Activated naive CD4-positive, alpha-beta T cell treated with anti-CD3 and anti-CD28 coated beads, Interleukin-2, amount 50 U/mL, for 72 hours (primary cell): ENCODE results near the gene SERPINH1. TPM values are rescaled to one million over a fixed set of nuclear protein-coding genes. Genes with fewer than 3 reads are reported as not detected.

ENCODE experiments used
- ATAC-seq, 2 donors: fragments of 150-1000 bp; cut with Tn5 transposase; 2 replicates each; pipeline ENCODE4 v1.10.0; 2021; ENCODE audit warnings: mild to moderate bottlenecking in 2 of 2, moderate library complexity in 2 of 2
- DNase-seq, 2 donors: peaks; one replicate each; pipeline ENCODE4 v3.0.0; 2021 to 2022; ENCODE audit warnings: low spot score in 2 of 2
- H3K27ac Mint-ChIP-seq, 2 donors: one replicate each; pipeline ENCODE4 v1.8.0; 2022; ENCODE audit warnings: mild to moderate bottlenecking in 2 of 2, mixed read lengths in 2 of 2
- H3K36me3 Mint-ChIP-seq, 2 donors: one replicate each; pipeline ENCODE4 v1.8.0; 2022; ENCODE audit warnings: mixed read lengths in 2 of 2
- H3K9me3 Mint-ChIP-seq, 2 donors: one replicate each; pipeline ENCODE4 v1.8.0; 2022; ENCODE audit warnings: mixed read lengths in 2 of 2
- total RNA-seq, 2 donors: library from RNA; stranded (reverse); gene quantifications; one replicate each; pipeline ENCODE4 v1.2.3, GENCODE V29; 2022

Gene SERPINH1
- 10 to 100 TPM in 1 of 2 donors, 1 to 10 TPM in 1; 8.2 to 24.5 TPM for total RNA-seq

DNA sequence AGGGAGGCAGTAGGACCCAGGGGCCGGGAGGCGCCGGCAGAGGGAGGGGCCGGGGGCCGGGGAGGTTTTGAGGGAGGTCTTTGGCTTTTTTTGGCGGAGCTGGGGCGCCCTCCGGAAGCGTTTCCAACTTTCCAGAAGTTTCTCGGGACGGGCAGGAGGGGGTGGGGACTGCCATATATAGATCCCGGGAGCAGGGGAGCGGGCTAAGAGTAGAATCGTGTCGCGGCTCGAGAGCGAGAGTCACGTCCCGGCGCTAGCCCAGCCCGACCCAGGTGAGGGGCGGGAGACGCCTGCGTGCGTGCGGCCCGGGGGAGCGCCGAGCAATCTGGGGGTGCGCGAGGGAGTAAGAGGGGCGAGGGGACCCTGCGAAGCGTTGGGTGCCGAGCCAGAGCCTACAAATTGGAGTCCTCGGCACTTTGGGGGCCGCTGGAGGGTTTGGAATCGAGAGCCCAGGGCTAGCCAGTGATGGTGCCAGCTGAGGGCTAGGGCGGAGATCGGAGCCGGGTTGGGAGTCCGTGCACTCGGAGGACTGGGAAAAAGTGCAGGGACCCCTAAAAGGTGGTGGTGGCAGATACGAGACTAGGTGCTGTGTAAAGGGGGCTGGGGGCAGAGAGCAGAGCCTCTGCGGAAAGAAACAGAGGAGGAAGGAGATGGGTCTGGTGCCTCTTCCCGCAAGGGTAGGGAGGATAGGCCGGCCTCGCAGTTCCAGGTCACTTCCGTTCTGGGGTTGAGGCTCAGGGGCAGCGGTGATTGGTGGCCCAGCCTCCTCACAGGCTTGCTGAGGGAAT, at the start of gene SERPINH1:
Gene SERPINH1, plus strand, starts transcription at position 206 of the 788 bp plus-strand sequence. CDS start 4,097 bp downstream, outside the sequence.
- Mint-ChIP-seq H3K9me3 (no peaks in the 10 kb centered on the region), H3K36me3 (peaks cover 0 to 8% of the 10 kb centered on the region in 2 donors), H3K27ac (peak within 1 kb of the TSS; percentile 93 to 99)
- DNase-seq (peak; percentile 72 to 84), ATAC-seq (peak; percentile 92 to 98)

DNA sequence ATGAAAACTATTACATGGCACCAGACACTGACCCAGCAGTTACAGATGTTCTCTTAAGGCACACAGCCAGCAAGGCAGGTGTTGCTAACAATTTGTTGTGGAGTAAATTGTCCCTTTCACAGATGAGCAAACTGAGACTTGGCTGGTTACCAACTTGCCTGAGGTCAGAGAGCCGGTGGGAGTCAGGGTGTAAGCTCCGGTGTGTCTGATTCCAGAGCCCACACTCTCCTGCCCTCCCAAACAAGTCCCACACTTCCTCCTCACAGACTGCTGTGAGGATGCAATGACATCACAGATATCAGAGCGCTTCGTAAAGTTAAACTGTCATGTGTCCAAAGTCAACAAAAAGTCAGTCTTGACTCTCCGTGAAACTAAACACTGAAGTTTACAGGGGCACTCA, 48.8 kb upstream of the SERPINH1 start:
- DNase-seq (no peak), ATAC-seq (no peak)
- peak overlapping the region in 1 of 2 donors; percentile 24 for H3K27ac Mint-ChIP-seq
- H3K36me3 Mint-ChIP-seq = no peaks in the 10 kb centered on the region
- H3K9me3 Mint-ChIP-seq = no peaks in the 10 kb centered on the region

DNA sequence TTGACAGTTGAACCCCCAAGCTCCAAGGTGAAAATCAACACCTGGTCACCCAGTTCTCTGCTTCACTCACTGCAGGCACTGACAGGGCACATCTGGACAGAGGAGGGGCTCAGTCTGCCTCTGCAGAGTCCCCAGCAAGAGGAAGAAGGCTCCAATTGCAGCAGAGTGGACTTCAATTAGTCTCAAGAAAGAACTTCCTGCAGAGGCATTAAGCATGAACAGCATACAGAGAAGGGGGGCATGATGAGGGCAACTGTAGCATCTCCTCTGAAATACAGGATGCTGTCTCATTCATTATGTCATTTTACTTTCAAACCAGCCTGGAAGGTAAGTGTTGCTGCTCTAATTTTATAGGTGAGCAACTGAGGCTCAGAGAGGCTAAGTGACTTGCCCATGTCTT, 47.5 kb upstream of the SERPINH1 start:
- DNase-seq (no peak), ATAC-seq (no peak)
- no peaks in the 10 kb centered on the region for H3K9me3 Mint-ChIP-seq
- H3K27ac Mint-ChIP-seq = no peak overlapping the region
- H3K36me3 Mint-ChIP-seq = no peaks in the 10 kb centered on the region

DNA sequence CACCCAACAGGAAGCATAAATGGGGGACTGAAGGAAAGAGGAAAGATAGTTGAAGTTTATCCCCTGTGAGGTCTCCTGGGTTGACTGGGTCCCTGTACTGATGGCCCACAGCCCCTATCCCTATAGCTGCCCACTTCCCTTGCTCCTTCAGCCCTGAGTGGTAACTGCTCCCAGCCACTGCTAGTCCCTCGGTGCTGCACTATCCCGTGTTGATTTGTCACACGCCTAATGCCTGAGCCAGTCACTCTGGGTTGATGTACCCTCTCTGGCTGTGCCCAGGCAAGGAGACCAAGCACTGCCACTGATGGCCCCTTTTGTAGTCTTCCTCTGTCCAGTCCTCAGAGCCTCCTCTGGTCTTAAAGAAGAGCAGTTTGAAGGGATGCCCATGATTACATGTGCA, 45.9 kb upstream of the SERPINH1 start:
- Mint-ChIP-seq H3K27ac (no peak overlapping the region), H3K9me3 (no peaks in the 10 kb centered on the region), H3K36me3 (no peaks in the 10 kb centered on the region)
- DNase-seq (no peak), ATAC-seq (no peak)

DNA sequence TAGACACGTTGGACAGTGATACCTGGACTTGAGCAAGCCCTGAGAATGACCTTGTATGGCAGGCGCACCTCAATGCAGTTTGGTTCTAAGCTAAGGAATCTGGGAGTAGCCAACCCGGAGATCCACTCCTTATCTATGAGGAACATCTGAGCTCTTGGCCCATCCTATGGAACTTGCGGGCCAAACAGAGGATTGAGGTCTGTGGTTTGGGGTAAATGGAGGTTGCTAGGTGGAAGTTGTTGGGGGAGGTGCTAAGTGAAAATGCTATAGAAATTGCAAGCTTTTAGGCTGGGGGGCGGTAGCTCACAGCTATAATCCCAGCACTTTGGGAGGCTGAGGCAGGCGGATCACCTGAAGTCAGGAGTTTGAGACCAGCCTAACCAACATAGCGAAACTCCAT, 45.2 kb upstream of the SERPINH1 start:
- no peaks in the 10 kb centered on the region for H3K9me3 Mint-ChIP-seq
- ATAC-seq = no peak
- DNase-seq = no peak
- no peak overlapping the region for H3K27ac Mint-ChIP-seq
- no peaks in the 10 kb centered on the region for H3K36me3 Mint-ChIP-seq

DNA sequence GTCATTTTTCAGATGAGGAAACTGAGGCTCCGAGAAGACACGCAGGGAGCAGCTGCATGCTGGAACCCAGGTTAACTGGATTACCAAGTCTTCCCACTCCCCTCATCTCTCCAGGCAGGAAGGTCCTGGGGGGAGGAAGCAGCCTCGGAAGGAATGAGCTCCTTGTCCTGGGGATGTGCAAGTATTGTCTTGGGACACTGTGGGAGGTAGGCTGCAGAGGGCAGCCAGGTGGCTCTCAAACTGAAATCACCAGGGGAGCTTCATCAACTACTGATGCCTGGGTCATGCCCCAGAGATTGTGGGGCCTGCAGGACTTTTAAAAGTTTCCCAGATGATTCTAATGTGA, 43.9 kb upstream of the SERPINH1 start:
- ATAC-seq = no peak
- DNase-seq = no peak

DNA sequence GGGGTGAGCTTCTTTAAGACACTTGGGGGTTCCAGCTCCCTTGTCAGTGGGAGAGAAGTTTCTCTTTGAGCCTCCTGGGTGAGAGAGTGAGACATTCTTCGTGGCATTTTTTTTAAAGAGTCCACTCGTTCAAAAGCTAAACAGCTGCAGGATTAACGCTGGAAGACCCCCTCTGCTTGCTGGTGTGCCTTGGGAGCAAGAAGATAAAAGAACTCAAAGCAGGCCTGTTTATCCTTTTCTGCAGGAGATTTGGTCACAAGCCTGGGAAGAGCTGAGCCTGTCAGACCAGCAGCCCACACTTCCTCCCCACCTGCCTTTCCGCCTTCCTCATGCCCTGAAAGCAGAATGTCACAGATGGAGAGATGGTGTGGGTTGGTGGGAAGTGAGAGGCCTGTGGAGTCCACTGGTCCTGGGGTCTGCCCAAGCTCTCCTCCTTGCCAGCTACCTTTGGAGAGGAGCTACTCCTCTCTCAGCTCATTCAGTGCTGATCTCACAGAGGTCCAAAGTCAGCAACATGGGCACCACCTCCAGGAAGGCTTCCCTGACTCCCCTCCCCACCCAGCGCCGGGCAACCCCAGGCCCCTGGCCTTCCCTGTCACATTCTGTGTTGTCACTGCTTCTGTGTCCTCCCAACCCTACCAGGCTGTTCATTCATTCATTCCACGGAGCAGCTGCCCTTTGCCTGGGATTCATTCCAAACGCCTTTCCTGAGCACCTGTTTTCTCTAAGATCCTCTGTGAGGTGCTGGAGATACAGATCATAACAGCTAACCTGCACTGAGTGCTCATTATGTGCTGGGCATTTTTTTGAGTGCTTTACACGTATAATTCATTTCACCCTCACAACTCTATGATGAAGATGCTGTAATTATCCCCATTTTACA, 43.0 kb upstream of the SERPINH1 start:
- DNase-seq = no peak
- no peak for ATAC-seq
- no peaks in the 10 kb centered on the region for H3K9me3 Mint-ChIP-seq

More for the DNA sequence above, 43.9 kb upstream of the SERPINH1 start:
- Mint-ChIP-seq H3K27ac (no peak overlapping the region), H3K9me3 (no peaks in the 10 kb centered on the region), H3K36me3 (no peaks in the 10 kb centered on the region)

DNA sequence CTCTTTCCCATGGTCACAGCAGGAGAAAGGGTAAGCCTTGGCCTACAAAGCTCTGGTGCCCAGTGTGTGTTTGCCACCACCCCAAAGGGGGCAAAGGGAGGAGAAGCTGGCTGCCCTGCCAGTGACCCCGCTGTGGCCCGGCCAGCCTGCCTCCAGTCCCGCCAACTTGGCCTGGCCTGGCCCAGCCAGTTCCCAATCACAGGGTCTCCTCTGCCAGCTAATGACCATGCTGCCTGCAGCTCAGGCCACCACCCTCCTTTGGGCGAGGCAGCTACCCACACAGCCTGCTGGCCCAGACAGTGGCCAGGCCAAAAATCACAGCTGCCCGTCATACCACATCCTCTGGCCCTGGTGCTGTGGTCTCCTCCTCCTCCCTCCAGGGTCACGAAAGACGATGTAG, 41.4 kb upstream of the SERPINH1 start:
- DNase-seq (no peak), ATAC-seq (no peak)
- H3K27ac Mint-ChIP-seq = no peak overlapping the region
- no peaks in the 10 kb centered on the region for H3K9me3 Mint-ChIP-seq
- no peaks in the 10 kb centered on the region for H3K36me3 Mint-ChIP-seq

More for the DNA sequence above, 43.0 kb upstream of the SERPINH1 start:
- H3K27ac Mint-ChIP-seq = no peak overlapping the region
- H3K36me3 Mint-ChIP-seq = no peaks in the 10 kb centered on the region

DNA sequence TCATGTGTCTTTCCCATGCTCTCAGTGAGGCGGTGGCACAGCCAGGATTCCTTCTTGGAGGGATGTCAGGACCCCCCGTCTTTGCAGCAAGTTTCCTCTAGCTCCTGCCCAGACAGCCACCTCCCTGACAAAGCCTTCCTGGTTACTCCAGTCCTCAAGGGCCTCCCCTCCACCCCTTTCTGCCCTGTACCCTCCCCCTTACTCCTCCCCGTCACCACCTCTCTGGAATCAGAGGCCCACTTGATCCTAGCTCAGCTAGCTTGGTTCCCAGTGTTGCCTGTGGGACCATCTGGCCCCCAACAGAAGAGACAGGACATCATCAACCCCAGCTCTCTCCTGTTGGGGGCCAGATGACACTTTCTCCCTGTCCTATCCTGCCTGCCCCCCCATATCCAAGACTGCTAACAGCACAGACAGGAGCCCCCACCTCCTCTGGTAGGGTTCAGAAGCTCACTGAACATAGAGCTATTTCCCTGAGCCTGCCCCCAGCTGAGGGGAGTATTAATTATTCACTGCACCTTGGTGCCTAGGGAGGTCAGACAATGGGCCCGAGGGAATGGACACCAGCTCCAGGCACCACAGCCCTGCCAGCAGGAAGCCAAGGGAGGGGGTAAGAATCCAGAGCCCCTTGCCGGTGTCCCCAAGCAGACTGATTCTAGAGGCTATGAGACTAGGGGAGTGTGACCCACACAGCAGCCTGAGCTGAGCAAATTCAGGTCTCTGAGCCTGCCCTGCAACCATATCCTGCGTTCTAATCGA, 39.6 kb upstream of the SERPINH1 start:
- Mint-ChIP-seq H3K36me3 (no peaks in the 10 kb centered on the region), H3K27ac (no peak overlapping the region), H3K9me3 (no peaks in the 10 kb centered on the region)
- DNase-seq (no peak), ATAC-seq (no peak)

DNA sequence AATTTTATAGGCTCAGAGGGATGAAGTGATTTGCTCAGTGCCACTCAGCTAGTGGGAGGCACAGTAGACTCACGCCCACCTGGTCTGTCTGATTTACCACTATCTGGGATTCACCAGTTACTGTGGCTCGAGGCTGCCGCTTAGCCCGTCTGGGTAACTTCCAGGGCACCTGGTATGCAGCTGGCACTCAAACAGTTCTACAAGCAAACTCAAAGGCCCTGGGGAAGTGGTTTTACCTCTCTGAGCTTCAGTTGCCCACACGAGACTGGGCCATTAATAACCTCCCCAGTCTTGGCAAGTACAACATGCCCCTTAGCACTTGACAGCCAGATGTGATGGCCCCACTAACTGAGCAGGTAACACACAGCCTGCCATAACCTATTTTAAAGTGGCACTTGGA, 38.9 kb upstream of the SERPINH1 start:
- Mint-ChIP-seq H3K36me3 (no peaks in the 10 kb centered on the region), H3K9me3 (no peaks in the 10 kb centered on the region), H3K27ac (no peak overlapping the region)
- DNase-seq (no peak), ATAC-seq (no peak)

DNA sequence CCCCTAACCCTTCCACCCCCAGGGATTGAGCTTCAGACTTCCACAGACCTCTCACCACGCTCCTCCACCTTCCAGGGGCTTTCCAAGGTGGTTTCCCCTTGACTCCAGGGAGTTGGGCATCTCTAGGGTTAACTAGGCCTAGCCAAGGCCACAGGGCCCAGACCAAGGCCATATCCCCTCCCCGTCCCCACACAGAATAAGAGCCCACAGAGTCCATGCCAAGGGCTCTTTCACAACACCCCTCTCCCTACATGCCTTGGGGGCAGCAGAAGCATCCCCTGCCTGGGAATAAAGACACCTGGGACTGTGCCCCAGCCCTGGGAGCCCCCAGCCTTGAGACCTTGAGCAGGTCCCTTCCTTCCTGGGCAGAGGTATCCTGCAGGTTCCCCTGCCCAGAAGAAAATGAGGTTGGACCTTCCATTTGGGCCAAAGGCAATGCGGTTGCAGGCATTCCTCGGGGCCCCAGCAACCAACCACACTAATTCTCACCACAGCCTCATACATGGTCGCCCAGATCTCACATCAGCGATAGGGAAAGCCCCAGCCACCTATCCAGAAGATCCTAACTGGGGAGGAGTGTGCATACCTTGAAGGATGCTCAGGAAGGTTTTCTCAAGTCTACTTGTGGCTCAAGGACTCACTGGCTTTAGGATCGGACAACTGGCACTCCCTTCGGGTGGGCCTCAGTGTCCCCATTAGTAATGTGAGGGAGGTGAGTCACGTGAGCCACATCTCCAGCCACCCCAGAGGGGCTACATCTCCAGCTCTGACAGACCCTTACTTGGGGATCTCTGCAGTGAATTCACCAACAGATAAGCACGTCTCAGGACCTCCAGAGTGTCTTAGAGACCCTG, 38.0 kb upstream of the SERPINH1 start:
- Mint-ChIP-seq H3K36me3 (no peaks in the 10 kb centered on the region), H3K27ac (no peak overlapping the region), H3K9me3 (no peaks in the 10 kb centered on the region)
- no peak for DNase-seq
- no peak for ATAC-seq

DNA sequence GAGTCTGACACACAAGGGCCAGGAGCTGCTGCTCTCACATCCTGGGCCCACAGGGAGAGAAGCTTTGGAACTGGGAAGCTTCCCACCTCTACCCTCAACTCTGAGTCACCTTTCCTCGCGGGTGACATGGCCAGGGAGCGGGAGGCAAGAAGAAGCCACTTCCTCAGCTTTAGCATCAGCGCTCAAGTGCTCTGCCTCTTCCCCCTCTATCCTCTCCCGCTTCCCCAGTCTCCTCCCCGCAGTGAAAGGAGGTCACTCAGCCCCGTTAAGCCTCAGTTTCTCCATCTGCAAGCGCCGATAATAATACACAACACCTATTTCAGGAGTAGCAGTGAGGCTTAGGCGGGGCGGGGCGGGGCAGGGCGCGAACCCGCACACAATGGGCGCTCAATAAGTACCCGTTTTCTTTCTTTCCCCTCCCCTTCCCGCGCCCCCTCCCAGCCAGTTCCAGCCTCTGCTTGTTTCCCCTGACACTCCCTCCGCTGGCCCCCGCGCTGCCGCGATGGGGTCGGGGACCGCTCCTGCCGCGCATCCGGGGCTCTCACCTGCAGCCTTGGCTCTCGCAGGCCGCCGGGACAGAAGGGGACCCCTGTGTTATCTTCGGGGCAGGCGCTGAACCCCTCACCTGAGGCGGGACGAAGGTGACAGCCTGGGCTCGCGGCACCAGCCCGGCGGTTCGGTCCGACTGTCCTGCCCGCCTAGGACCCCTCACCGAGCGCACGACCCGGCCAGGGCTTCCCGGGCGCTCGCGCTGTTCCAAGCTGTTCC, 37.2 kb upstream of the SERPINH1 start:
- Mint-ChIP-seq H3K9me3 (no peaks in the 10 kb centered on the region), H3K36me3 (no peaks in the 10 kb centered on the region), H3K27ac (no peak overlapping the region)
- DNase-seq = peak; percentile 35 to 57
- ATAC-seq = peak in 1 of 2 donors; percentile 1

DNA sequence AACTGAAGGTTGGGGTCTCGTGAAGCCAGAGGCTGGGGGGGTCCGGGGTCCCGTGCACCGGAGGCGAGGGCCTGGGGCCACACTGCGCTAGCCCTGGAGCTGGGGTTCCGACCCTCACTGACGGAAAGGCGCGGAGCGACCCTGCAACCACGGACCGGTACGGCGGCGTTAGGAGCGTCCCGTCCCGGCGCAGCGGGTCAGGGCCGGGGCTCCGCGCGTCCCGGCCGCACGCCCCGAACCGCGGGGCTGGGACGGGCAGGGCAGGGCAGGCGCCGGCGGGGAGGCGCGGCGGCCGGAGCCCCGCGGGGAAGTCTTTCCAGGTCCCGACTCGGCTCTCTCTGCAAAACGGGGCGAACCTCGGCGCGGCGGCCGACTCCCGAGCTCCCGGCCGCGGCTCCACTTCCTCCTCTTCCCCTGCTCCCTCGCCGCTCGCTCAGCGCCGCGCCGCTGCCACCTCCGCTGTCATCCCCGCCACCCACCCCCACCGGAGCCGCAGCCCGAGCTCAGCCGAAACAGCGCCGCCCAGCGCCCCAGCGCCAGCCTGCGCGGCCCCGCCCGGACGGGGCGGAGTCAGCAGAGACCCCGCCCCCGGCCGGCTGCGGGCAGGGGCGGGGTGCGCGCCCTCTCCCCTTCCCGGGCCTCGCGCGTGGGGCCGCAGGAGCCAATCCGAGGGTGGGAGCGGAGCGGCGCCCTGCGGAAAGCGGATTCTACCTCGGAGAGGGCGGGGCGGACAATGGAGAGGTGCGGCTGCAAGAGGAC, 36.4 kb upstream of the SERPINH1 start, which contains the start of gene GDPD5:
Gene GDPD5, minus strand, starts transcription at position 509 of the 759 bp plus-strand sequence. CDS start 48,206 bp downstream, outside the sequence.
- peak; percentile 90 to 95 for ATAC-seq
- H3K27ac Mint-ChIP-seq = peak within 1 kb of the TSS; percentile 38 to 70
- peak; percentile 92 to 94 for DNase-seq
- H3K9me3 Mint-ChIP-seq = no peaks in the 10 kb centered on the region
- no peaks in the 10 kb centered on the region for H3K36me3 Mint-ChIP-seq

DNA sequence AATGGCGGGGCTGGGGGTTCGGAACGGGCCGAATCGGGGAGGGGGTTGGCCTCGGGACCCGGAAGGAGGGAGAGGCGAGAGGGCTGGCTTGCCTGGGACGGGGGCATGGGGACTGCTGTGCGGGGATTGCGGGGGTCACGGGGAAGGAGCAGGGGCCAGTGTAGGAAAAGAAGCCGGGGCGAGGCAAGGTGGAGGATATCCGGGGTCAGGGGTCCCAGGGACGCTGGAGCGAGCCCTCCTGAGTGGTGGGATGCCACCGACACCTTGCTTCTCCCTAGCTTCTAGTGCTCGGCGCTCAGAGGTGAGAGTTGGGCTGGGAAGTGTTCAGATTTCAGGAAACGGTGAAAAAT, 35.9 kb upstream of the SERPINH1 start:
- H3K27ac Mint-ChIP-seq = peak overlapping the region; percentile 38 to 70
- DNase-seq (no peak), ATAC-seq (no peak)
- H3K36me3 Mint-ChIP-seq = no peaks in the 10 kb centered on the region
- H3K9me3 Mint-ChIP-seq = no peaks in the 10 kb centered on the region

DNA sequence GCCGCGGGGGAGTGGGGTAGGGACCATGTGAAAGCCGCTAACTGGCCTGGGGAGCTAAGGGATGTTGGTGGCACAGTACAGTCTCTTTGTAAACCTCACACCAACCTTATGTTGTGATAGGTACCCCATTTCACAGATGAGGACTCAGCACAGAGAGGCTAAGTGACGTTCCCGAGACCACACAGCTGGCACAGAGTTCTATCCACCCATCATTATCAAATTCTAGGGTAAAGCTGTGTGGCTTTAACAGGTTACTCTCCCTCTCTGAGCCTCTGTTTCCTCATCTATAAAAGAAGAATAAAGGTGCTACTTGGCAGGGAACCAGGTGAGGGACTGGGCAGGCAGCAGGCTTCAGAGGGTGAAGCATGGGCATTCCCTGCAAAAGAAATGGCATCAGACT, 34.9 kb upstream of the SERPINH1 start:
- Mint-ChIP-seq H3K36me3 (no peaks in the 10 kb centered on the region), H3K9me3 (no peaks in the 10 kb centered on the region)

More for the DNA sequence above, 34.9 kb upstream of the SERPINH1 start:
- ATAC-seq (no peak), DNase-seq (no peak)
- H3K27ac Mint-ChIP-seq = peak overlapping the region in 1 of 2 donors; percentile 70
